WTC11 (cell line): Measurements from ENCODE around the gene CRADD. TPM values are rescaled to one million over a fixed set of nuclear protein-coding genes. Genes with fewer than 3 reads are reported as not detected.

Experiments used
- ATAC-seq: fragments of 200-7000 bp; cut with Tn5 transposase; 2 replicates; pipeline ENCODE4 v1.10.0; 2021; ENCODE audit warnings: mild to moderate bottlenecking, moderate library complexity
- CTCF ChIA-PET: fragments of 300-600 bp; sonication (Branson Sonifier 250); formaldehyde crosslinking; loops from one replicate; lab custom pipeline; 2021; ENCODE audit warnings: antibody characterized with exemption; lab: Charles Lee
- POLR2A ChIA-PET: fragments of 350-600 bp; sonication (Branson Sonifier 250); formaldehyde crosslinking; loops from one replicate; lab custom pipeline; 2021; ENCODE audit warnings: antibody characterized with exemption; lab: Charles Lee
- DNase-seq: peaks from one replicate; pipeline ENCODE4 v3.0.0; 2021; ENCODE audit warnings: low spot score
- H3K27ac Mint-ChIP-seq: 2 replicates; pipeline ENCODE4 v1.8.0; 2021; ENCODE audit warnings: mixed read lengths
- H3K27me3 Mint-ChIP-seq: 2 replicates; pipeline ENCODE4 v1.8.0; 2021; ENCODE audit warnings: low read depth, mild to moderate bottlenecking, moderate library complexity, mixed read lengths
- H3K36me3 Mint-ChIP-seq: 2 replicates; pipeline ENCODE4 v1.8.0; 2021; ENCODE audit warnings: mixed read lengths
- H3K4me1 Mint-ChIP-seq: 2 replicates; pipeline ENCODE4 v1.8.0; 2022; ENCODE audit warnings: mixed read lengths
- H3K4me3 Mint-ChIP-seq: 2 replicates; pipeline ENCODE4 v1.8.0; 2021; ENCODE audit warnings: mild to moderate bottlenecking, moderate library complexity, mixed read lengths
- H3K9me3 Mint-ChIP-seq: 2 replicates; pipeline ENCODE4 v1.8.0; 2021; ENCODE audit warnings: mixed read lengths
- AFF4 ChIP-seq: sonication (generic); formaldehyde crosslinking; IDR thresholded peaks from 2 replicates; pipeline ENCODE4 v1.8.1; 2023; ENCODE audit warnings: mild to moderate bottlenecking, missing genetic modification reagents, borderline replicate concordance
- ARID4B ChIP-seq: sonication (generic); formaldehyde crosslinking; IDR thresholded peaks from 2 replicates; pipeline ENCODE4 v1.8.0; 2023; ENCODE audit warnings: missing genetic modification reagents, mild to moderate bottlenecking, borderline replicate concordance
- ATF3 ChIP-seq: sonication (generic); formaldehyde crosslinking; conservative IDR thresholded peaks from 2 replicates; pipeline ENCODE4 v1.8.1; 2022; ENCODE audit warnings: mild to moderate bottlenecking, missing genetic modification reagents
- GRHL2 ChIP-seq: fragments of 250-450 bp; sonication (Bioruptor Pico); IDR thresholded peaks from 2 replicates; pipeline ENCODE4 v1.8.0; 2022; ENCODE audit warnings: mild to moderate bottlenecking, moderate library complexity; ENCODE audit not compliant: insufficient replicate concordance, severe bottlenecking
- NFE2L1 ChIP-seq: sonication (generic); formaldehyde crosslinking; IDR thresholded peaks from 2 replicates; pipeline ENCODE4 v1.8.1; 2023; ENCODE audit warnings: missing genetic modification reagents
- PRRX2 ChIP-seq: fragments of 250-450 bp; sonication (Bioruptor Pico); IDR thresholded peaks from 2 replicates; pipeline ENCODE4 v1.8.0; 2021; ENCODE audit warnings: mild to moderate bottlenecking
- STAT6 ChIP-seq: sonication (generic); formaldehyde crosslinking; conservative IDR thresholded peaks from 2 replicates; pipeline ENCODE4 v1.8.1; 2023; ENCODE audit warnings: mild to moderate bottlenecking, low read depth, missing genetic modification reagents, moderate library complexity
- TEAD4 ChIP-seq: sonication (generic); formaldehyde crosslinking; IDR thresholded peaks from 2 replicates; pipeline ENCODE4 v1.8.0; 2022; ENCODE audit warnings: mild to moderate bottlenecking, missing genetic modification reagents
- ZBTB43 ChIP-seq: sonication (generic); formaldehyde crosslinking; IDR thresholded peaks from 2 replicates; pipeline ENCODE4 v1.8.1; 2023; ENCODE audit warnings: mild to moderate bottlenecking, missing genetic modification reagents
- ZNF121 ChIP-seq: sonication (generic); formaldehyde crosslinking; IDR thresholded peaks from 2 replicates; pipeline ENCODE4 v1.8.0; 2023; ENCODE audit warnings: missing genetic modification reagents
- ZNF425 ChIP-seq: fragments of 250-450 bp; sonication (Bioruptor Pico); conservative IDR thresholded peaks from 2 replicates; pipeline ENCODE4 v1.9.0; 2021; ENCODE audit warnings: mild to moderate bottlenecking
- ZNF671 ChIP-seq: fragments of 250-450 bp; sonication (Bioruptor Pico); IDR thresholded peaks from 2 replicates; pipeline ENCODE4 v1.8.0; 2021; ENCODE audit warnings: mild to moderate bottlenecking
- total RNA-seq: library from RNA; stranded (reverse); gene quantifications from 3 replicates; pipeline ENCODE4 v1.2.3, GENCODE V29; 2021
- TF ChIP-seq, protein P1 (sequence below): fragments of 250-450 bp; sonication (Bioruptor Pico); IDR thresholded peaks from 2 replicates; pipeline ENCODE4 v1.9.0; 2021; ENCODE audit warnings: mild to moderate bottlenecking
- TF ChIP-seq, protein P2 (sequence below): sonication (generic); formaldehyde crosslinking; IDR thresholded peaks from 2 replicates; pipeline ENCODE4 v1.8.1; 2023; ENCODE audit warnings: mild to moderate bottlenecking, missing genetic modification reagents, moderate library complexity

CRADD gene
- total RNA-seq, 1 experiment from 2014 or later: 11.6 TPM

DNA sequence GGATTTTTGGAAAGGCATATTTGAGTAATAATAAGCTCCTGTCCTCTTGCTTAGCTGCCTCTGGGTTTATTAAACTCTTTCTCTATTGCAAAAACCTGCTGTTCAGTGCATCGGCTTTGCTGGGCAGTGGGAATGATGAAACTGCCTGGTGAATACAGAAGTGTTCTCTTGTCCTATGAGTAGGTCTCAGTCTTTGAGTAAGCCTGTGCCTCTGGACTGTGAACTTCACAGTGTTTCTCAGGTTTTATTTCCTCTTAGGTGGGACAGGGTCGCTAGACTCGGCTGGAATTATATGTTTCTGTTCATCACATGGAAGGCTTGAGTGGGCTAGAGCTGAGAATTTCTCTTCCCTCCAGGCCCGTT lies 46.4 kb downstream of the CRADD start:
- TF ChIP-seq AFF4 (CRISPR knock-in tag): no peak
- ATAC-seq: no peak
- no peak overlapping the region for H3K27ac Mint-ChIP-seq
- peaks cover 31% of the 10 kb centered on the region for H3K9me3 Mint-ChIP-seq
- H3K36me3 Mint-ChIP-seq: peaks cover 17% of the 10 kb centered on the region
- ChIA-PET POLR2A (no interaction called here), CTCF (no interaction called here)
- H3K4me3 Mint-ChIP-seq: no peak overlapping the region
- peaks cover 9% of the 10 kb centered on the region for H3K4me1 Mint-ChIP-seq
- no peak for DNase-seq
- no peaks in the 10 kb centered on the region for H3K27me3 Mint-ChIP-seq

GRCh38 chr12:93725531-93725930 lies 48.4 kb downstream of the CRADD start:
- H3K27me3 Mint-ChIP-seq: no peaks in the 10 kb centered on the region
- H3K4me1 Mint-ChIP-seq: peaks cover 13% of the 10 kb centered on the region
- no peak for DNase-seq
- H3K4me3 Mint-ChIP-seq: no peak overlapping the region
- H3K9me3 Mint-ChIP-seq: peaks cover 26% of the 10 kb centered on the region
- TF ChIP-seq ARID4B (CRISPR knock-in tag) (no peak), ZBTB43 (CRISPR knock-in tag) (no peak), GRHL2 (CRISPR knock-in tag) (no peak), NFE2L1 (no peak), ZNF671 (CRISPR knock-in tag) (no peak), ZNF425 (CRISPR knock-in tag) (no peak), STAT6 (CRISPR knock-in tag) (no peak), ATF3 (CRISPR knock-in tag) (no peak), ZNF121 (no peak), PRRX2 (CRISPR knock-in tag) (no peak), TEAD4 (no peak)
- TF ChIP-seq, protein P1, sequence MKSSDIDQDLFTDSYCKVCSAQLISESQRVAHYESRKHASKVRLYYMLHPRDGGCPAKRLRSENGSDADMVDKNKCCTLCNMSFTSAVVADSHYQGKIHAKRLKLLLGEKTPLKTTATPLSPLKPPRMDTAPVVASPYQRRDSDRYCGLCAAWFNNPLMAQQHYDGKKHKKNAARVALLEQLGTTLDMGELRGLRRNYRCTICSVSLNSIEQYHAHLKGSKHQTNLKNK (CRISPR knock-in tag): no peak
- TF ChIP-seq, protein P2, sequence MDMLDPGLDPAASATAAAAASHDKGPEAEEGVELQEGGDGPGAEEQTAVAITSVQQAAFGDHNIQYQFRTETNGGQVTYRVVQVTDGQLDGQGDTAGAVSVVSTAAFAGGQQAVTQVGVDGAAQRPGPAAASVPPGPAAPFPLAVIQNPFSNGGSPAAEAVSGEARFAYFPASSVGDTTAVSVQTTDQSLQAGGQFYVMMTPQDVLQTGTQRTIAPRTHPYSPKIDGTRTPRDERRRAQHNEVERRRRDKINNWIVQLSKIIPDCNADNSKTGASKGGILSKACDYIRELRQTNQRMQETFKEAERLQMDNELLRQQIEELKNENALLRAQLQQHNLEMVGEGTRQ (CRISPR knock-in tag): no peak
- CTCF ChIA-PET: interaction anchor here (1.6 kb wide), 1 partner anchor 16 kb away, joined by 4 read pairs; no protein-coding TSS in a partner anchor
- H3K36me3 Mint-ChIP-seq: peaks cover 14% of the 10 kb centered on the region
- no peak for ATAC-seq
- no peak overlapping the region for H3K27ac Mint-ChIP-seq
- POLR2A ChIA-PET: no interaction called here
